Mesodermal cell (in vitro differentiated cells): ENCODE measurements around the gene MSH4.
"Not testable (repeated sequence)": the region's sequence is repeated elsewhere in the genome, so short reads cannot be mapped to it uniquely, and the experiment has no call there.

Experiments used
- H3K27ac ChIP-seq: 2 replicates; pipeline ENCODE4 v1.7.0; 2013; ENCODE audit warnings: mild to moderate bottlenecking, low read depth, low read length, moderate library complexity; ENCODE audit not compliant: severe bottlenecking
- H3K36me3 ChIP-seq: 2 replicates; pipeline ENCODE4 v1.7.1; 2013; ENCODE audit warnings: mild to moderate bottlenecking, low read length, moderate library complexity; ENCODE audit not compliant: control insufficient read depth, insufficient read depth
- H3K4me1 ChIP-seq: one replicate; pipeline ENCODE4 v1.7.1; 2013; ENCODE audit warnings: mild to moderate bottlenecking, low read length; ENCODE audit not compliant: insufficient read depth, control insufficient read depth, poor library complexity, severe bottlenecking
- H3K4me3 ChIP-seq: 2 replicates; pipeline ENCODE4 v1.7.0; 2013; ENCODE audit warnings: low read length, control low read depth, mild to moderate bottlenecking; ENCODE audit not compliant: insufficient read depth, poor library complexity, severe bottlenecking; ENCODE audit errors: extremely low read depth
- H3K9me3 ChIP-seq: 2 replicates; pipeline ENCODE4 v1.7.1; 2013; ENCODE audit warnings: mild to moderate bottlenecking, low read length, moderate library complexity; ENCODE audit not compliant: control insufficient read depth
- WGBS, 2 experiments: methylation state at CpG; one replicate each; pipeline ENCODE4 v1.1.5; 2013; ENCODE audit warnings: missing lambda C conversion rate in 2 of 2; ENCODE audit not compliant: insufficient coverage in 2 of 2; 5-methylcytosine and 5-hydroxymethylcytosine counted together

The MSH4 gene

GRCh38 chr1:75780183-75780582, 16.5 kb upstream of the MSH4 start:
- not testable (repeated sequence) for H3K9me3 ChIP-seq, H3K36me3 ChIP-seq, H3K4me3 ChIP-seq, H3K27ac ChIP-seq, H3K4me1 ChIP-seq
- WGBS, 2 experiments, result 94% methylated on average over 2 of the region's 4 CpGs; no CpG with 5 or more reads in 1 of the 2 experiments

GRCh38 chr1:75783920-75784319, 12.8 kb upstream of the MSH4 start:
- WGBS, 2 experiments, result 75 to 95% methylated on average over 2 to 3 of the region's 4 CpGs
- not testable (repeated sequence) for H3K9me3 ChIP-seq, H3K4me1 ChIP-seq, H3K4me3 ChIP-seq, H3K27ac ChIP-seq
- H3K36me3 ChIP-seq, result peaks cover 17% of the 10 kb centered on the region

- peaks cover 4% of the 10 kb centered on the region for H3K9me3 ChIP-seq
- H3K27ac ChIP-seq, result no peak overlapping the region
- H3K4me1 ChIP-seq, result peaks cover 11% of the 10 kb centered on the region
- 42 to 54% methylated on average over 2 to 4 of the region's 9 CpGs for WGBS, 2 experiments
- H3K36me3 ChIP-seq, result peaks cover 33% of the 10 kb centered on the region
- H3K4me3 ChIP-seq, result peak overlapping the region; percentile 75
These were observed 11.2 kb upstream of the MSH4 start for GRCh38 chr1:75785320-75785982.

GRCh38 chr1:75785983-75786853, 10.5 kb upstream of the MSH4 start, which contains the start of gene RABGGTB:
TSS of gene RABGGTB (plus strand) at chr1:75786256. CDS start at chr1:75786272, 16 bp downstream.
- Histone ChIP-seq H3K36me3 (peaks cover 40% of the 10 kb centered on the region), H3K4me3 (peak within 1 kb of the TSS; percentile 75), H3K9me3 (peaks cover 4% of the 10 kb centered on the region), H3K4me1 (peaks cover 11% of the 10 kb centered on the region), H3K27ac (peak within 1 kb of the TSS; percentile 84)
- WGBS, 2 experiments, result 1% methylated on average over 18 to 22 of the region's 28 CpGs

GRCh38 chr1:75786901-75787493, 9.7 kb upstream of the MSH4 start:
- H3K27ac ChIP-seq, result no peak overlapping the region
- peak overlapping the region; percentile 75 for H3K4me3 ChIP-seq
- peaks cover 11% of the 10 kb centered on the region for H3K4me1 ChIP-seq
- peaks cover 4% of the 10 kb centered on the region for H3K9me3 ChIP-seq
- 0% methylated on average over 1 of the region's 10 CpGs; no CpG with 5 or more reads in 1 of the 2 experiments for WGBS, 2 experiments
- H3K36me3 ChIP-seq, result peaks cover 47% of the 10 kb centered on the region

GRCh38 chr1:75787524-75787923, 9.2 kb upstream of the MSH4 start:
- peaks cover 52% of the 10 kb centered on the region for H3K36me3 ChIP-seq
- peaks cover 4% of the 10 kb centered on the region for H3K9me3 ChIP-seq
- H3K4me3 ChIP-seq, result peak overlapping the region; percentile 75
- H3K27ac ChIP-seq, result no peak overlapping the region
- 7 to 15% methylated on average over 3 to 4 of the region's 4 CpGs for WGBS, 2 experiments
- H3K4me1 ChIP-seq, result peaks cover 11% of the 10 kb centered on the region

- Histone ChIP-seq H3K36me3 (peaks cover 76% of the 10 kb centered on the region), H3K4me3 (peak overlapping the region; percentile 75), H3K9me3 (no peaks in the 10 kb centered on the region), H3K4me1 (peaks cover 11% of the 10 kb centered on the region), H3K27ac (no peak overlapping the region)
These were observed 6.7 kb upstream of the MSH4 start for GRCh38 chr1:75789988-75790387.

- no peaks in the 10 kb centered on the region for H3K9me3 ChIP-seq
- peaks cover 11% of the 10 kb centered on the region for H3K4me1 ChIP-seq
- H3K36me3 ChIP-seq, result peaks cover 87% of the 10 kb centered on the region
- 100% methylated on average over 1 of the region's 1 CpG for WGBS, 2 experiments
- no peak overlapping the region for H3K4me3 ChIP-seq
- H3K27ac ChIP-seq, result no peak overlapping the region
These were observed 5.7 kb upstream of the MSH4 start for GRCh38 chr1:75791022-75791421.

- no peak overlapping the region for H3K27ac ChIP-seq
- H3K4me1 ChIP-seq, result peaks cover 11% of the 10 kb centered on the region
- H3K4me3 ChIP-seq, result no peak overlapping the region
- 86% methylated on average over 2 of the region's 3 CpGs; no CpG with 5 or more reads in 1 of the 2 experiments for WGBS, 2 experiments
- peaks cover 94% of the 10 kb centered on the region for H3K36me3 ChIP-seq
- H3K9me3 ChIP-seq, result no peaks in the 10 kb centered on the region
These were observed 4.6 kb upstream of the MSH4 start for GRCh38 chr1:75792091-75792490.

GRCh38 chr1:75794382-75794781, 2.3 kb upstream of the MSH4 start:
- Histone ChIP-seq H3K27ac (no peak overlapping the region), H3K4me1 (peaks cover 6% of the 10 kb centered on the region), H3K4me3 (no peak overlapping the region), H3K36me3 (peaks cover 80% of the 10 kb centered on the region), H3K9me3 (no peaks in the 10 kb centered on the region)
- WGBS, 2 experiments, result no CpG with 5 or more reads among the region's 2 CpGs
